GM19455 (cell line): ENCODE results near the gene TOMM40L.
"Not testable (repeated sequence)": the region's sequence is repeated elsewhere in the genome, so short reads cannot be mapped to it uniquely, and the experiment has no call there.

ENCODE experiments used
- ATAC-seq: cut with Tn5 transposase; IDR thresholded peaks from one replicate; pipeline ENCODE4 v1.9.1; 2021; ENCODE audit not compliant: unreplicated experiment

TOMM40L gene

GRCh38 chr1:161251579-161251978, 25.7 kb downstream of the TOMM40L start:
- no peak for ATAC-seq

GRCh38 chr1:161255302-161255701, 29.4 kb downstream of the TOMM40L start:
- not testable (repeated sequence) for ATAC-seq

GRCh38 chr1:161255955-161256520, 30.2 kb downstream of the TOMM40L start:
- ATAC-seq, result not testable (repeated sequence)

GRCh38 chr1:161257109-161257508, 31.2 kb downstream of the TOMM40L start:
- ATAC-seq, result not testable (repeated sequence)

- no peak for ATAC-seq
Observed at GRCh38 chr1:161258439-161259344, 32.8 kb downstream of the TOMM40L start, which contains the start of gene PCP4L1. Gene PCP4L1, plus strand, starts transcription at chr1:161258745. Its CDS starts 230 bp downstream, at chr1:161258975.

- no peak for ATAC-seq
Observed at GRCh38 chr1:161259345-161259702, 33.5 kb downstream of the TOMM40L start.

- no peak for ATAC-seq
Observed at GRCh38 chr1:161259765-161260164, 33.9 kb downstream of the TOMM40L start.

- ATAC-seq, result no peak
Observed at GRCh38 chr1:161260376-161261260, 34.8 kb downstream of the TOMM40L start.

- ATAC-seq, result no peak
Observed at GRCh38 chr1:161261261-161262235, 35.7 kb downstream of the TOMM40L start.

GRCh38 chr1:161265305-161265704, 39.4 kb downstream of the TOMM40L start:
- ATAC-seq, result no peak

- no peak for ATAC-seq
Observed at GRCh38 chr1:161266202-161266601, 40.3 kb downstream of the TOMM40L start.

GRCh38 chr1:161266836-161267235, 41.0 kb downstream of the TOMM40L start:
- no peak for ATAC-seq

- no peak for ATAC-seq
Observed at GRCh38 chr1:161267321-161267720, 41.5 kb downstream of the TOMM40L start.

GRCh38 chr1:161273402-161273801, 47.5 kb downstream of the TOMM40L start:
- no peak for ATAC-seq

- ATAC-seq, result no peak
Observed at GRCh38 chr1:161274874-161275273, 49.0 kb downstream of the TOMM40L start.
